ENCODE measurements around the gene CASZ1.

CASZ1 gene

DNA sequence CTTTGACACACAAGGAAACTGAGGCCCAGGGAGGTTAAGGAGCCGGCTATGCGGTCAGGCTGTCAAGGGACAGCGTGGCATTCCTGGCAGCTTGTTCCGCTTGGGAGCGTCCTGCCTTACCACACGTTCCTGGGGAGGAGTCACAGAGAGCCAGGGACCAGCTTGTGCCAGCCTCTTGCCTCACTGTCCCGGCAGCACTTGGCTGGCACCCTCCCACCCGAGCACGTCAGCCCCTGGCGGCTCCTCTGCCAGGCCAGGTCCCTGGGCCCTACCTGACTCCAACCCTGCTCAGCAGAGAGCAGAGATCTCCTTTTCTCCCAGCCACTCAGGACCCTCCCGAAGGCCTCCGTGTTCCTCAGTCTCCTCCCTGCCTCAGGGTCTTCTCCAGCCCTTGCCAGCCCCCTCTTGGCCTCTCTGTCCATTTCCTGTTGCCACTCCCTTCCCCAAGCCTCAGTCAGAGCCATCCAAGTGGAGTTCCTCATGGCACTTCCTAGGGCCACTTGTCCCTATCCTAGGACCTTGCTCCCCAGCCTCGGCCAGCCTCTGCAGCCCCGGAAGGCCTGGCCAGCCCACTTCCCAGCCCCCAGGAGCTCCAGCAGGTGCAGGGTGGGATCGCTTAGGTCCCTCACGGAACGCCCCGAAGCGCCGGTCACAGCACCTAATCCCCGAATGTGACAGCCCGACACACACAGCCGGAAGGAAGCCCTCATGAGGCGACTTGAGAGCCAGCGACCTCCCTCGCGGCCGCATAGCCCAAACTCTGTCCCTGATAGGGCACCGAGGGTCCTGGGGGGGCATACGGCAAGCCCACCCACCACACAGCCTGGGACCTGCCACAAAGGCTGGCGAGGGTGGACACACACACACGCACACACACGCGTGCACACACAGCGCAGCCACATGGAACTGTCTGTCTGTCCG is 130.3 kb downstream of the CASZ1 start:
- DNase-seq, result no peak

DNA sequence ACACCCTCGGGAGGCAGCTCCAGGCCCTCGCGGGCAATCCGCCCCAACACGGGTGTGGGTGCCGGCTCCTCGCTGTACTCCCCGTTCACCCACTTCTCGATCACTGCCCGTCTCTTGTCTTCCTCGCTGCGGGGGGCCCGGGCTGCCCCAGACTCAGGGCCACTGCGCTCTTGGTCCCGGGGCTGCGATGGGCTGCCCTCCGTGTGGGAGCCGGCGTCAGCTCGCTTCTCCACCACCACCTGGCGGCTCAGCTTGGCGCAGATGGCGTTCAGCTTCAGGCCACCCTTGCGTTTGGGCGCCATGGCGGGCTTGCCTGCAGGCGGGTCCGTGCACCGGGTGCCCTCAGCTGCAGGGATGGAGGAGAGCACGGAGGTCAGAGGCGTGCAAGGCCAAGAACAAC is 131.2 kb downstream of the CASZ1 start:
- DNase-seq, result no peak

DNA sequence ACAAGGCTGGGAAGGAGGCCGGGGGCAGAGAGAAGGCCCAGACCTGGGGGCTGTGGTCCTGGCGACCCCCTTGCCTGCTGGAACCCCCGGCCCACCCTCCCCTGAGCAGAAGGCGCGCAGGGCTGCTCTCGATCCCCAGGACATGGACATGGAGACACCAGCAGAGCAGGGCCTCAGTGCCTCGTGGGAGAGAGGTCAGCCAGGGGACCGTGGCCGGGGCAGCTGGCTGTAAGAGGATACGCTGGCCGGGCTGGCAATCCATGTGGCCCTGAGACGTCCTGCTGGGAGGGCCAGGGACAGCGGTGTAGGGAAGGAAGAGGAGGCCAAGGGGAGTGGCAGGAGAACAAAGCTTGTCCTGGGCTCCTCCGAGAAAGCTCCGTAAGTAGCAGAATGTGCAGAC is 132.2 kb downstream of the CASZ1 start:
- DNase-seq, result no peak

DNA sequence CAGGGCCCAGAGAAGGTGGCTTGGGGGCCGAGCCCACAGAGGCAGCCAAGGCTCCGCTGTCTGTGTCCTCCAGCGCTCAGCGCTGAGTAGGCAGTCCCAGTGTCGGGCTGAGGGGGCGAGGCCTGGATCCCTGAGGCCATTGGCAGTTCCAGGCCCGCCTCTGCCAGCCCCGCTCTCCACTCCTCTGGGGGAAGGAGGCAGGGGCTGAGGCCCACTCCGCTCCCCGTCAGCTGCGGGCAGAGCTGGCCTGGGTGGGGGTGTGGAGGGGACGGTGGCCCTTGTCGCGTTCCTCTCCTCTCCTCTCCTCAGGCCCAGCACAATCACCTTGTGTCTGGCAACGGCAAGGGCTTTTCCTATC is 132.8 kb downstream of the CASZ1 start:
- DNase-seq, result no peak

DNA sequence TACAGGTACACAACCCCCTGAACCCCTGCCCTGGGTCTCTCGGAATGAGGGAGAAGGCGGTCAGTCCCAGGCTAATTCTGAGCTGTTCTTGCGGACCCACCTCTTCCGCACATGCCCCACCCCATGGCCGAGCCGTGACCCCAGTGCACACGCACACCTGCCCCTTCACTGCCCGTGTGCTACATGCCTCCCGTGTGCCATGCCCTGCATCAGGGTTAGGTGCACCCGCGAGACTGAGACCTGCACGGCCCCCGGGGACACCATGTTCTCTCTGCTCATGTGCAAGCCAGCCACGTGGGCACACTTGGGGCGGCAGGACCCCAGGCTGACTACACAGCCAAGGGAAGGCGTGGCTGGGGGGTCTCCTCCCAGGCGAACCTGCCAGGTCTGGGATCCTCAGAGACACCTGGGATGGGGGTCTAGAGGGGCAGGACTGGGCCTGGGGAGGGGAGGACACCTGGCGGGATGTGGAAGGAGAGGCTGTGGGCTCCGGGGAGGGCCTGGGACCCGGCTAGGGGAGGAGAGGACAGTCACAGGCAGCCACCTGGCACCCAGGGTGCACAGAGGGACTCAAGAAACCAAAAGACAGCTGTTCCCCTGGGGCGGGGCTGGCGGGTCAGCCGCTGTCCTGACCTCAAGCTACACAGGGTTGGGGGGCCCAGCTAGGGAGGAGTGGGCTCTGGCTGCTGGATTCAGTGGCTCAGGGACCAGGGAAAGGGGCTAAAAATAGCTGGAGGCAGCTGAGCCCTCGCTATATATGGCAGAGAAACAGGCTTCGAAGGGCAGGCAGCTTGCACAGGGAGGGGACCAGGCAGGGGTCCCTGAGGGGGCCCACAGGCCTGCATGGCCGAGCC is 133.4 kb downstream of the CASZ1 start:
- DNase-seq, result no peak

DNA sequence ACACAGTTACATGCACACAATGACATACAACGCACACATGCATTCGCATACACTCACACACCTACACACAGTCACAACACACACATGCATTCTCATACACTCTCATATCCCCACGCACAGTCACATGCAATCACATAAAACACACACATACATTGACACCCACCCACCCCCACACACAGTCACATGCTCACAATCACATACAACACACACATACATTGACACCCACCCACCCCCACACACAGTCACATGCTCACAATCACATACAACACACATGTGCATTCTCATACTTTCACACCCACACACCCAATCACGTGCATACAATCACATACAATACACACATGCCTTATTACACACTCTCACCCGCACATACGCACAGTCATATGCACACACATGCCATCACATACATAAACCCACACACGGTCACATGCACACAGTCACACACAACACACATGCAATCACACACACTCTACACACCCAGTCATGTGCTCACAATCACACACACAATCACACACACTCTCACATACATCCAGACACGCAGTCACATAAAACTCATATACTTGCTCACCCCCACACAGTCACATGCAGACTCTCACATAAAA is 134.3 kb downstream of the CASZ1 start:
- no peak for DNase-seq

DNA sequence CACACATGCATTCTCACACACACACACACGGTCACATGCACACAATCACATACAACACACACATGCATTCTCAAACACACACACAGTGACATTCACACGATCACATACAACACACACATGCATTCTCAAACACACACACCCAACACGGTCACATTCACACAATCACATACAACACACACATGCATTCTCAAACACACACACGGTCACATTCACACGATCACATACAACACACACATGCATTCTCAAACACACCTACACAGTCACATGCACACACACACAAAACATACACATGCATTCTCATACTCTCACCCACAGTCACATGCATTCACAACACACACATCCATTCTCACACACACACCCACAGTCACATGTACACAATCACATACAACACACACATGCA is 135.0 kb downstream of the CASZ1 start:
- DNase-seq, result no peak

DNA sequence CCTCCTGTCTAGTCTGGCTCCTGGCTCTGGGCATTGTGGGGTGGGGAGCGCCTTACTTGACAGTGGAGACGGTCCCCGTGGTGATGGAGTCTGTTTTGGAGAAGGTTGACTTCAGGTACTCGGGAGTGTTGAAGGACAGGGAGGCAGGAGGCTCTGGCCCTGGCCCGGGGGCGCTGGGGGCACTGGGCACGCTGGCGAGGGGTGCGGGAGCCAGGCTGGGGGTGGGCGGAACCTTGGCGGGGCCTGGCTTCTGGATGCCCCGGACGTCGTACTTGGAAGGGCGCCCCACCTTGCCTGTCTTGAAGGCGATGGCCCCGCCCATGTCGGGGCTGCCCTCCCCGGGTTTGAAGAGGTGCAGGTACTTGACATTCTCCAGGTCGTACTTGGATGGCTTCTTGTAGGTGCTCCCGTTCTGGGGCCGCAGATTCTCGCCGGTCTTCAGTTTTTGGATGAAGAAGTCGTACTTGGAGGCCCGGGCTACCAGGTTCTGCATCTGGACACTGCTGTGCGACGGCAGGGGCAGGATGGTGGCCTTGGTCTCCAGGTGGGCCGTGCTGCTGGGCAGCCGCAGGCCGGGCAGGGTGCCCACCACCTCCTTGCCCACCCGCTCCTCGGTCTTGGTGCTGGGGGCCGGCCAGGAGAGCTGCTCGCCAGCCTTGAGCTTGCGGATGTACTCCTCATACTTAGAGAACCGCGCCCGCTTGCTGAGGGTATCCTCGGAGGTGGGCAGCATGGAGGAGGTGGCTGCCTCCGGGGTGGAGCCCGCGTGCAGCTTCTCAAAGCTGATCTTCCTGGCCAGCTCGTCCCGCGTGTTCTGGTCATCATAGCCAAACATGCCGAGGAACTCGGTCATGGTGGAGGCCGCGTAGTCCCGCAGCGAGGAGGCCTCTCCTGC is 136.6 kb downstream of the CASZ1 start:
- DNase-seq, result no peak

DNA sequence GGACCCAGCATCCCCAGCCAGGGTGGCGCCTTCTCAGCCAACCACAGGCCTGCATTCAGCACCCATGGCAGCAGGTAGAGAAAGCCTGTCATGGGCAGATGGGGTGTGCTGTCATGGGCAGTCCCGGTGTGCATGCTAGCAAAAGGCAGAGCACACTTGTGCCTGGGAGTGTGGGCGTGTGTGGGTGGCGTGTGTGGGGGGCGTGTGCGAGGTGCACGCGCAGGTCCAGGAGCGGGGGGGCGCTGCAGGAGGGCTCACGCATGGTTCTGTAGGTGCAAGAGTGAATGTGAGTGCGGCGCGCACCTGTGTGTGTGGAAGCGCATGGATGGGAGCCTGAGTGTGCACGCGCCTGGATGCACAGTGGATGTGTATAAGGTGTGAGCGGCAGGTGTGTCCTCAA is 137.2 kb downstream of the CASZ1 start:
- DNase-seq, result no peak

DNA sequence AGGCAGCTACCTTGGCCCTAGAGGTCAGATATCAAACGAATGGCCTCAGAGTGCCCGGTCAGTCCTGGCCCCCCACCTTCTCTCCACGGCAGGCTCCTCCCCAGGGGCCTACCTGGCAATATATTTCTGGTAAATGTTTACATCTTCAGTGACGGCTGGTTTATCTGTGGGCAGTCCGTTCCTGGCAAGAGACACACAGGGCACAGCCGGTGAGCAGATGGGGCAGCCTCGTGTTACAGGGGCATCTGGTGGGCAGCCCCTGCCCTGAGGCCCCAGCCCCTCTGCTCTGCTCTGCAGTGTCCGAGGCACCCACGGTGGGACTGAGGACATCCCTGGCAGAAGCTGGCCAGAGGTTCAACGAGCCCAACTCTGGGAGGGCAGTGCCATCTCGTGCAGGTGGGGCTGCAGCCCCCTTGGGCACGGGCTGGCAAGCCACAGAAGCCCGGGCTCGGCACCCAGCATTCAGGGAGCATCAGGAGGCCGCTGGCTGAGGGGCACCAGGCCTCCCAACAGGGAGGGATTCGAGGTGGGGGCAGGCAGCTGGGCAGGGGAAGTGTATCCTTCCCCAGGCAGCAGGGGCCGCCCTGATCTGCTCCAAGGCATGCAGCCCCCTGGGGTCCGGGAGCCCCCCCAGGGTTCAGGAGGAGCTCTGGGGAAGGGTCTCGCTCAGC is 137.9 kb downstream of the CASZ1 start:
- DNase-seq, result no peak

DNA sequence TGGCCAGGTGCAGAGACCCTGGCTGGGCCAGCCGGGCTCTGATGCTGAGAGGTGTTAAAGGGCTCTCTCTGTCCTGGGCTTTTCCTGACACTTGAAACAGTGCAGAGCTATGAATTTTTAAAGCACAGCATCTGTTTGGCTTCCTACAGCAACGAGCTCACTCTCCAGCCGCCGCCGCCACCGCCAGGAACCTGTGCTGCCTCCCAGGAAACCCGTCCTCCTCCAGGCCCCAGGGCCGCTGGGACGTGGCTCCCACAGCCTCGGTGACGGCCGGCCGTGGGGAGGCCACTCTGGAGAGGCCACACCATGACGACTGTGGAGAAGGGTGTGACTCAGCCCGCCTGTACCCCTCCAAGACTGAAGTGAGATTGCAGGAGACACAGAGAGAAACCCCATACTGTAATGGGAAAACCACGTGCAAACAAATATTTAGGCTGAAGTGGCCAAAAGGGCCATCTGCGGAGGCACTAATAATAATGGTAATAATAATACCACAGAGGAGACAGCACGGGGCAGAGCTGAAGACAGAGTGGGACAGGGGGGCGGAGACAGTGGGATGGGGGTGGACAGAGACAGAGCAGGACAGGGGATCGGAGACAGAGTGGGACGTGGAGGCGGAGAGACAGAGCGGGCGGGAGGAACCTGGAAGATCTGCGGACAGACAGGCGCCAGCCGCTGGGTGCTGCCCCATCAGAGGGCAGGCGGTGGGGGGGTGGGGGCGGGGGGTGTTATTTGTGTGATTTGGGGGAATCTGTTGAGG is 139.2 kb downstream of the CASZ1 start:
- DNase-seq, result no peak

DNA sequence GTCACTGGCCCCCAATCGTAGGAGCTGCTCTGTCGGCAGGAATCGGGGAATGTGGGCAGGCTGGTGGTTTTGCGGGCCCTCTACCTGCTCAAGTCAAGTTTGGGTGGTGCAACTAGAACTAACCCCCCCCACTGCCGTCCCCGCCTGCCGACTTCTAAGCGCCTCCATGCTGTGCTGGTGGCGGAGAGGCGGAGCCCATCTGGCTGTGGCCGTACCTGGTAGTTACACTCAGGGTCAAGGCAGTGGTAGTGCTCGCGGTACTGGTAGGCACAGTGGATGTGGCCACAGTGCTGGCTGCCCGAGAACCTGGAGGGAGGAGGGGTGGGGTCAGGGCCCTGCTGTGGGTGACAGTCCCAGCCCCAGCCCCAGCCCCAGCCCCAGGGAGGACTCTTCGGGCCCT is 140.0 kb downstream of the CASZ1 start:
- DNase-seq, result no peak

DNA sequence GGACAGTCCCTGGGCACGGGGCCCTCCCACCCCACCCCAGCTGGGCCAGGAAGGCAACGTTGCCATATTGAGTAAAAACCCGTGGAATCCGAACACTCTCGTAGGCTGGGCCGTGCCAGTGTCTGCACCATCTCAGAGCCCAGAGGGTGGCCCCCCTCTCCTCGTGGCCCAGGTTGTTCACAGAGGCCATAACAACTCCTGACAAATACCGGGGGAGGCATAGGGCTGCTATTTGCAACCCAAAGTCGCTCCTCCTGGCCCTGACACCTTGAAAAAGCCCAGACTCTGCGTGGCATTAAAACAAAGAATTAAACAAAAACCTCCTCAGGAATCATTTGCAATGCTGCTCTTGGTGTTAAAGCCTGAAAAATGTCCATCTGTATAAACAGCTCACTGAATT is 141.4 kb downstream of the CASZ1 start:
- no peak for DNase-seq

DNA sequence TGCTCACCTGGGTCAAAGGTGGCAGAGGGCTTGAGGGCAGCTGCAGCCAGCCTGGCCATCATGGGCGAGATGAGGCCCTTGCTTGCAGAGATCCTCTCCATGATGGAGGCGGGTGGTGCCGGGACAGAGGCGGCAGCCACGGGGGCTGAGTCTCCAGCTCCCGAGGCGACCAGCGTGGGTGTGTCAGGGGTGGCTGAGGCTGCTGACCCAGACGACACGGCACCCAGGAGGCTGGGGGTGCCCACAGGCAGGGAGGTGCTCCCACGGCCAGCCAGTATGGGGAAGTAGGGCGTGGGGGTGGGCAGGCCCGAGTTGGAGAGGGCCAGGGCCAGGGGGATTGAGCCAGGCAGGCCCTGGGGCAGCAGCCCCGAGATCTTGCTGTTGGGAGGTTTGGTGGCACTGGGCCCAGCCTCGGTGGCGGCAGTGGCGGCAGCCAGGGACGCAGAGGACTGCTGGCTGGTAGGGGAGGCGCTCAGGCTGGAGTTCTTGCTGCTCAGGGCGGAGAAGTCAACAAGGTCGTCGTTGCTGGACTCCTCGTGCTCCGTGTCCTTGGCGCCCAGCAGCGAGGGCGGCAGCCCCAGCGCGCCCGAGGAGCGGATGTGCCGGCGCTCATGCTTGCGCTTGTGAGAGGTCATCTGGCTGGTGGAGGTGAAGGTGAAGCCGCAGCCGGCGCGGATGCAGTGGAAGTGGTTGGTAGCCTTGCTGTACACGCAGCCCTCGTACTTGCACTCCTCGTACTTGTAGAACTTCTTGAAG is 142.9 kb downstream of the CASZ1 start:
- DNase-seq, result no peak

DNA sequence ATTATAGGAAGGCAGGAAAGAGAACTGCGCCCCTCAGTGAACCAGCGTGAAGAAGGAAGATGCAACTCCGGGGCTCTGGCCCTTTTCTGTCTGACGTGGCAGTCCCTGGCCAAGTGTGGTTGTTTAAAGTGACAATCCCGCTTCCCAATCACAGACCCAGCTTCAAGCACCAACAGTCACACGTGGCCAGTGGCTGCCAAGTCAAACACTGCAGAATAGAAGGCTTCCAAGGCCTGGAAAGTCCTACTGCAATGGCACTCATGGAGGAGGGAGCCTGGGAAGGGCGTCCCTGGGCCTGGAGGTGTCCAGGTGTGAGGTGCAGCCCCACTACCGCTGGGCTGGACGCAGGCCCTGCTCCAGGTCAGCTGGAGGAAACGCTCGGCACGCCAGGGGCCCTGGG is 143.8 kb downstream of the CASZ1 start:
- no peak for DNase-seq

DNA sequence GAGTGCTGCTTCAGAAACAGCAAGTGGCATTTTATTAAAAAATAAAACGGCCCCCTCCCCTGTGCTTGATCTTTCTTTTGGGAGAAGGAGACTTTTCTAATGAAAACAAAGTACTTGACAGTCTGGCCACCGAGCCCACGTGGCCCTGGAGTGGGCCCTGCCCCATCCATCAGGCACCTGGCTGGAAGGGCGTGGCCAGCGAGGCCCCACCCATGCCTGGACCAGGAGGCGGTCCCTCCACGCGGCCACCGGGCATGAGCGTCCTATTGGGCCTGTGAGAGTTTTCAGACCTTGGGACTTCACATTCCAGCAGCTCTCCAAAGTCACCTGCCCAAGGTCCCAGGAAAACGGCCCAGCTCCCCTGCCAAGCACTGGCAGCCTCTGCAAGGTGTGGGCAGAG is 144.7 kb downstream of the CASZ1 start:
- DNase-seq, result no peak

DNA sequence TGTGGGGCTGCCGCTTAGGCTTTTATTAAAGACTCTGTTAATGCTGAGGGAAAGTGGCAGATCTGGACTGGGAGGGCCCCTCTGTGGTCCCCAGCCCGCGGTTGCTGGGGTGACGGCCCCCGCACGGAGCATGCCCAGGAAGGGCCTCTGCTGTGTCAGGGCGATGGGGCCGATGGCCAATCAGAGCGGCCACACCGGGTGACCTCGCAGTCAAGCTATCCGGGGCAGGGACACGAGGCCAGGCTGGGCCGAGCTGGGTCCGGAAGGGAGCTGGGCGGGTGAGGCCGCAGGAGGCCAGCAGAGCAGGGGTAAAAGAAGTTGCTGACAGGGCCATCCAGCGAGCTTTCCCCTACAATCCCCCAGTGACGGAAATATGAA is 145.1 kb downstream of the CASZ1 start:
- no peak for DNase-seq

DNA sequence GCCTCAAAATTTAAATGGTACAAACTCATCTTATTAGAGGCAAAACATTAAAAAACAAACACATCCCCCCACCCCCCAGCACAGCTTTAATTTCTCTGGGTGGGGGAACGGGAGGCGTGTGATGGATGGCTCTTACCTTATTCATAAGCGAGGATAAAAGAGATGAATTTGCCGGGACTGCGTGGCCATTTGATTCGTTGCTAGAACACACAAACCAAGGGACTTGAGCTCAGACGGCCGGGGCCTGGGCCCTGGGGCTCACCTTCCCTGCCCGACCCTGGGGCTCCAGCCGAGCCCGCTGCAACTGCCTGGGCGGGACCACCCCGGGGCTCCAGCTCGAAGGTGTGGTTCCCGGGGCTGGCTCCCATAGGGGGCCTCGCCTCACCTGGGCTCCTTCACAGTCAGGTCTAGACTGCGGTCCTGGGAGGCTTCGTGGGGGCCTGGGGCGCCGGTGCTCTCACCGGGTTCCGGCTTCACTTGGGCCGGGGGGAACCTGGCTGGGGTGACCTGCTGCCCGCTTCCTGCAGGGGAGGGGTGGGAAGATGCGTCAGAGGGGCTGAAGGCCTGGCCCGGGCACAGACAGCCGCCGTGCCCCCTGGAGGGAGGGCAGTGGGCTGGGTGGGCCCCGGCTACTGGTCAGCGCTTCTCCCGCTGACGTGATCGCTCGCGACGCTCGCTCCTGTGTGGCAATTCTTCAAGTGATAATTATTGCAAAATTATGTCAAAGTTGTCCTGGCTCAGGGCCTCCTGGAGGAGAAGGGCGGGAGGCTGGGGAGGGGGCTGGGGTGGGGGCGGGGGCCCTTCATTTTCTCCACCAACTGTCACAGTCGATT is 145.7 kb downstream of the CASZ1 start:
- DNase-seq, result no peak

DNA sequence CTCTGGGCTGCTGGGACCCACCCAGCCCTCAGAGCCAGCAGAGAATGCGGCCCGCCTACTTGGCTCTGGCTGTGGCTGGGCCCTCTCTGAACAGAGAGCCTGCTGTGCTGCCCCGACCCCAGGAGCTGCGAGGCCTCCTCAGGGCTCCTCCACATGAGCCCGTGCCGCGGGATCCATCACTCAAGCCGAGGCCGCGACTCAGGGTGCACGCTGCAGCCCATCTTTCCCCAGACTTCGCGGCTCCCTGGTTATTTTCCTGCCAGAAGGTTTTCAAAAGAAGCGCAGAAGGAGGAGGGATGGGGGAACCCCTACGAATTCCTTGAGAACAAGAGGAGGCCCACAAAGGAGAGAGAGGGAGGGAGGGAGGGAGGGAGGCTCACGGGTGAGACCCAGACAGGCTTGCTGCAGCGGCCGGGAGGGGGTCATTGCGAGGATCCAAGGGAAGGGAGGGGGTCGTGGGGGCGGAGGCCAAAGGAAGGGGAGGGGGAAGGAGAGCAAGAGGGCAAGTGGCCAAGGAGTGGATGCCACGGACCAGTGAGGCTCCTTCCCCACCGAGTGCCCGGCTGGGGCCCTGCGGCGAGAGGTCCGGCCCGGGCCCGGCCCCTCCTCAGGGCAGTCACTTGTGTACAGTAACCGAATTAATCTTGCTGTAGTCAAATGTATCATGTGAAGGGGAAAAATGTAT is 146.8 kb downstream of the CASZ1 start:
- no peak for DNase-seq
